M059J (cell line): ENCODE data around the gene CFAP251. TPM values are rescaled to one million over a fixed set of nuclear protein-coding genes. Genes with fewer than 3 reads are reported as not detected.
"Not testable (repeated sequence)": the region's sequence is repeated elsewhere in the genome, so short reads cannot be mapped to it uniquely, and the experiment has no call there.

Experiments
- DNase-seq: peaks from one replicate; pipeline ENCODE4 v3.0.0-alpha.2; 2012; ENCODE audit warnings: low read depth
- total RNA-seq: library from RNA; depleted of rRNA; stranded (reverse); fragments of >200 nt; shearing (Covaris generic); gene quantifications from 2 replicates; pipeline ENCODE4 v1.2.3, GENCODE V29; 2014

Gene CFAP251
- total RNA-seq, 1 experiment from 2014 or later, result 1.1 TPM

GRCh38 chr12:121903202-121903601 is 15.2 kb upstream of the CFAP251 start:
- DNase-seq, result no peak

- peak; percentile 91 for DNase-seq
These were observed 12.6 kb upstream of the CFAP251 start for GRCh38 chr12:121905746-121906145.

- DNase-seq, result no peak
These were observed 9.7 kb upstream of the CFAP251 start for GRCh38 chr12:121908702-121909101.

GRCh38 chr12:121911824-121912585 is 6.4 kb upstream of the CFAP251 start:
- no peak for DNase-seq

GRCh38 chr12:121915841-121916321 is 2.5 kb upstream of the CFAP251 start:
- DNase-seq, result no peak

- no peak for DNase-seq
These were observed 1.7 kb upstream of the CFAP251 start for GRCh38 chr12:121916719-121917118.

- no peak for DNase-seq
These were observed 267 bp downstream of the CFAP251 start for GRCh38 chr12:121918679-121919038.

- DNase-seq, result no peak
These were observed 2.7 kb downstream of the CFAP251 start for GRCh38 chr12:121921066-121921465.

- no peak for DNase-seq
These were observed 6.9 kb downstream of the CFAP251 start for GRCh38 chr12:121925358-121925695.

GRCh38 chr12:121926874-121927706 is 8.7 kb downstream of the CFAP251 start:
- DNase-seq, result peak; percentile 22

GRCh38 chr12:121927813-121928212 is 9.4 kb downstream of the CFAP251 start:
- peak; percentile 31 for DNase-seq

- not testable (repeated sequence) for DNase-seq
These were observed 11.2 kb downstream of the CFAP251 start for GRCh38 chr12:121929545-121929944.

GRCh38 chr12:121930862-121931261 is 12.5 kb downstream of the CFAP251 start:
- DNase-seq, result no peak

GRCh38 chr12:121932176-121932536 is 13.8 kb downstream of the CFAP251 start:
- no peak for DNase-seq

GRCh38 chr12:121932914-121933521 is 14.6 kb downstream of the CFAP251 start:
- no peak for DNase-seq

GRCh38 chr12:121933522-121934308 is 15.3 kb downstream of the CFAP251 start:
- DNase-seq, result peak; percentile 24

GRCh38 chr12:121934309-121934664 is 15.9 kb downstream of the CFAP251 start:
- DNase-seq, result no peak

- no peak for DNase-seq
These were observed 19.3 kb downstream of the CFAP251 start for GRCh38 chr12:121937654-121938053.

GRCh38 chr12:121939186-121939585 is 20.8 kb downstream of the CFAP251 start:
- no peak for DNase-seq

GRCh38 chr12:121939992-121940766 is 21.8 kb downstream of the CFAP251 start:
- DNase-seq, result no peak

GRCh38 chr12:121942145-121942718 is 23.8 kb downstream of the CFAP251 start:
- no peak for DNase-seq
